ENCODE results near the gene GPR15.

DNA sequence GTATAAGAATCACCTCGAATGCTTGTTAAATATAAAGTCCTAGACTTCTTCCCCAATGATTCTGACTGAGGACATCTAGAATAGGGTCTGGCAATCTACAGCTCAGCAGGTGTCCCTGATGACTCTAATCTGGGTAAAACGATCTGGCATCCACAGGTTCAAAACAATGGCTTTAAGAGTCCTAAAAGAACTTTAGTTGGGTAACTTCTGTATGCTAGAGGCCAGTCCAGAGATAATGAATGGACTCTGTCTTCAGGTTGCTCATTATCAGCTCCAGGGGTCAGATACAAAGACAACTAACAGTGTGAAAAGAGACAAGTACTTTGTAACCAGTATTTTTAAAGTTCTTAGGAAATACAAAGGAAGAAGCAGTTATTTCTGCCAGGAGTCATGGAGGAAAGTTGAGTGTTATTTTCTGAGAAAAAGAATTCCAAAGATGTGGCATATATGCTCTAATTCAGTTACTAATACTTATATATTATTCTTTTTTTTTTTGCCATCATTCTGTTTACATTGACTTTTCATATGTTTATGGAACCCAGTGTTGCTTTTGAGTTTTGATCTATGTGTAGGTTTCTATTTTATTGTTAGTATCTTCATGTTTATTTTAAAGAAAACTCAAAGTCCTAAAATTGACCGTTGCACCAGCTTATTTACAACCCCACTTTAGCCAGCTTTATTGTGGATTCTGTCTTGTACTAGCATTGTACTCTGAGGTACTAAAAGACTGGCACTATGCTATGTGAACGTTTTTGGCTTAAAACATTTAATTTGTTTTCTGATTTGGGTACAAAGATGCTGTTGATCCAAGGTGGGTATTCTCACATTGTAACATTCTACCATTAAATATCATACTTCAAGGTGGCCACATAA, 3.1 kb upstream of the GPR15 start:
- TF ChIP-seq, protein P1, sequence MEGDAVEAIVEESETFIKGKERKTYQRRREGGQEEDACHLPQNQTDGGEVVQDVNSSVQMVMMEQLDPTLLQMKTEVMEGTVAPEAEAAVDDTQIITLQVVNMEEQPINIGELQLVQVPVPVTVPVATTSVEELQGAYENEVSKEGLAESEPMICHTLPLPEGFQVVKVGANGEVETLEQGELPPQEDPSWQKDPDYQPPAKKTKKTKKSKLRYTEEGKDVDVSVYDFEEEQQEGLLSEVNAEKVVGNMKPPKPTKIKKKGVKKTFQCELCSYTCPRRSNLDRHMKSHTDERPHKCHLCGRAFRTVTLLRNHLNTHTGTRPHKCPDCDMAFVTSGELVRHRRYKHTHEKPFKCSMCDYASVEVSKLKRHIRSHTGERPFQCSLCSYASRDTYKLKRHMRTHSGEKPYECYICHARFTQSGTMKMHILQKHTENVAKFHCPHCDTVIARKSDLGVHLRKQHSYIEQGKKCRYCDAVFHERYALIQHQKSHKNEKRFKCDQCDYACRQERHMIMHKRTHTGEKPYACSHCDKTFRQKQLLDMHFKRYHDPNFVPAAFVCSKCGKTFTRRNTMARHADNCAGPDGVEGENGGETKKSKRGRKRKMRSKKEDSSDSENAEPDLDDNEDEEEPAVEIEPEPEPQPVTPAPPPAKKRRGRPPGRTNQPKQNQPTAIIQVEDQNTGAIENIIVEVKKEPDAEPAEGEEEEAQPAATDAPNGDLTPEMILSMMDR (conservative IDR thresholded peaks at IDR 0.05 in 1 of 2, IDR thresholded peaks at IDR 0.05 in 1 of 2; ENCODE audit: low read depth in 1 of 2, low read length in 2 of 2), result no peak
- TF ChIP-seq EZH2 (IDR thresholded peaks at IDR 0.05; ENCODE audit: low read length, missing control alignments), result no peak

Data from fibroblast of lung (primary cell).